Omental fat pad (tissue), 4 donors: ENCODE data around the gene LINC01488. TPM values are rescaled to one million over a fixed set of nuclear protein-coding genes. Genes with fewer than 3 reads are reported as not detected.

ENCODE experiments used
- ATAC-seq: fragments of 150-250 bp; one replicate; pipeline ENCODE4 v1.9.1; 2016; ENCODE audit warnings: mild to moderate bottlenecking, moderate library complexity; ENCODE audit not compliant: low FRiP score
- DNase-seq: peaks from one replicate; pipeline ENCODE4 v3.0.0-alpha.2; 2019; ENCODE audit warnings: low spot score
- CTCF ChIP-seq, 3 donors: fragments of 450-650 bp; IDR thresholded peaks; one replicate each; pipeline ENCODE4 v1.5.1; 2016 to 2017; ENCODE audit warnings: antibody characterized with exemption in 3 of 3, mild to moderate bottlenecking in 3 of 3, moderate library complexity in 2 of 3
- total RNA-seq, 4 donors: library from RNA; depleted of rRNA; stranded (reverse); fragments of >200 nt; gene quantifications; one replicate each; pipeline ENCODE4 v1.1.0, GENCODE V29; 2016

LINC01488 gene
- total RNA-seq, 4 donors from 2014 or later, result not detected

- no peak for TF ChIP-seq CTCF (IDR thresholded peaks at IDR 0.05)
- ATAC-seq (no peak), DNase-seq (no peak)
These were observed 44.2 kb upstream of the LINC01488 start for GRCh38 chr11:69437001-69437875.

- no peak for TF ChIP-seq CTCF (IDR thresholded peaks at IDR 0.05)
- no peak for ATAC-seq
- DNase-seq, result no peak
These were observed 43.6 kb upstream of the LINC01488 start for GRCh38 chr11:69437876-69438205.

- ATAC-seq, result no peak
- TF ChIP-seq CTCF (IDR thresholded peaks at IDR 0.05), result no peak
These were observed 43.1 kb upstream of the LINC01488 start for GRCh38 chr11:69438286-69438920.

GRCh38 chr11:69439127-69439526 is 42.3 kb upstream of the LINC01488 start:
- DNase-seq (no peak), ATAC-seq (no peak)
- TF ChIP-seq CTCF (IDR thresholded peaks at IDR 0.05), result no peak

More at GRCh38 chr11:69438286-69438920, 43.1 kb upstream of the LINC01488 start:
- no peak for DNase-seq

- DNase-seq, result no peak
- ATAC-seq, result no peak
- no peak for TF ChIP-seq CTCF (IDR thresholded peaks at IDR 0.05)
These were observed 41.6 kb upstream of the LINC01488 start for GRCh38 chr11:69439651-69440464.

GRCh38 chr11:69440876-69441275 is 40.6 kb upstream of the LINC01488 start:
- DNase-seq (no peak), ATAC-seq (no peak)
- TF ChIP-seq CTCF (IDR thresholded peaks at IDR 0.05), result no peak
